Stimulated activated CD8-positive, alpha-beta memory T cell treated with anti-CD3 and anti-CD28 coated beads, Interleukin-7, amount 100 ng/mL, for 1 hour (primary cell): ENCODE data around the gene TRMT61B.

ENCODE experiments used
- DNase-seq, 2 donors: peaks; one replicate each; pipeline ENCODE4 v3.0.0-alpha.2; 2020; ENCODE audit warnings: low read depth in 2 of 2

The TRMT61B gene

GRCh38 chr2:28870146-28870891 is at the start of gene TRMT61B:
TRMT61B (minus strand) TSS chr2:28870309; CDS start chr2:28870277, 32 bp downstream.
- DNase-seq: peak; percentile 97 to 98

GRCh38 chr2:28915939-28916338 is 45.8 kb upstream of the TRMT61B start:
- no peak for DNase-seq

- no peak for DNase-seq
Measured at GRCh38 chr2:28909655-28910353, 39.7 kb upstream of the TRMT61B start.

GRCh38 chr2:28908172-28908571 is 38.1 kb upstream of the TRMT61B start:
- no peak for DNase-seq

- no peak for DNase-seq
Measured at GRCh38 chr2:28906821-28907220, 36.7 kb upstream of the TRMT61B start.

- no peak for DNase-seq
Measured at GRCh38 chr2:28906376-28906775, 36.3 kb upstream of the TRMT61B start.

GRCh38 chr2:28905533-28905932 is 35.4 kb upstream of the TRMT61B start:
- no peak for DNase-seq

GRCh38 chr2:28904802-28905457 is 34.8 kb upstream of the TRMT61B start:
- DNase-seq: no peak

GRCh38 chr2:28904295-28904694 is 34.2 kb upstream of the TRMT61B start:
- no peak for DNase-seq

- no peak for DNase-seq
Measured at GRCh38 chr2:28902584-28902983, 32.5 kb upstream of the TRMT61B start.

GRCh38 chr2:28901841-28902240 is 31.7 kb upstream of the TRMT61B start:
- DNase-seq: no peak

- no peak for DNase-seq
Measured at GRCh38 chr2:28901202-28901601, 31.1 kb upstream of the TRMT61B start.

GRCh38 chr2:28898048-28898447 is 27.9 kb upstream of the TRMT61B start:
- no peak for DNase-seq

GRCh38 chr2:28896906-28897305 is 26.8 kb upstream of the TRMT61B start:
- no peak for DNase-seq

- DNase-seq: no peak
Measured at GRCh38 chr2:28895189-28895893, 25.2 kb upstream of the TRMT61B start.

GRCh38 chr2:28894470-28895188 is 24.5 kb upstream of the TRMT61B start, which contains the start of gene WDR43:
WDR43 (plus strand) TSS chr2:28894667; CDS start chr2:28894699, 32 bp downstream.
- DNase-seq: peak; percentile 95

GRCh38 chr2:28893488-28893887 is 23.4 kb upstream of the TRMT61B start:
- DNase-seq: no peak

- DNase-seq: no peak
Measured at GRCh38 chr2:28880193-28880592, 10.1 kb upstream of the TRMT61B start.

- no peak for DNase-seq
Measured at GRCh38 chr2:28871620-28872019, 1.5 kb upstream of the TRMT61B start.

- DNase-seq: no peak
Measured at GRCh38 chr2:28869494-28870145, 489 bp downstream of the TRMT61B start.

GRCh38 chr2:28868611-28869010 is 1.5 kb downstream of the TRMT61B start:
- DNase-seq: no peak
